Ovary (tissue), 3 donors: ENCODE measurements around the gene PPRC1.

Source experiments
- POLR2A ChIP-seq: fragments of 450-650 bp; IDR thresholded peaks from one replicate; pipeline ENCODE4 v1.6.1; 2017; ENCODE audit warnings: antibody characterized with exemption, mild to moderate bottlenecking, moderate library complexity
- TF ChIP-seq, protein P1 (sequence below), 3 donors: fragments of 450-650 bp in 2 of 3; fragments of 200-600 bp in 1 of 3; IDR thresholded peaks; one replicate each; pipeline versions ENCODE4 v1.5.1 to v1.8.0; 2016 to 2022; ENCODE audit warnings: antibody characterized with exemption in 3 of 3, mild to moderate bottlenecking in 1 of 3
- donor health status: DM: no; HTN: no; CAD: no.

DNA sequence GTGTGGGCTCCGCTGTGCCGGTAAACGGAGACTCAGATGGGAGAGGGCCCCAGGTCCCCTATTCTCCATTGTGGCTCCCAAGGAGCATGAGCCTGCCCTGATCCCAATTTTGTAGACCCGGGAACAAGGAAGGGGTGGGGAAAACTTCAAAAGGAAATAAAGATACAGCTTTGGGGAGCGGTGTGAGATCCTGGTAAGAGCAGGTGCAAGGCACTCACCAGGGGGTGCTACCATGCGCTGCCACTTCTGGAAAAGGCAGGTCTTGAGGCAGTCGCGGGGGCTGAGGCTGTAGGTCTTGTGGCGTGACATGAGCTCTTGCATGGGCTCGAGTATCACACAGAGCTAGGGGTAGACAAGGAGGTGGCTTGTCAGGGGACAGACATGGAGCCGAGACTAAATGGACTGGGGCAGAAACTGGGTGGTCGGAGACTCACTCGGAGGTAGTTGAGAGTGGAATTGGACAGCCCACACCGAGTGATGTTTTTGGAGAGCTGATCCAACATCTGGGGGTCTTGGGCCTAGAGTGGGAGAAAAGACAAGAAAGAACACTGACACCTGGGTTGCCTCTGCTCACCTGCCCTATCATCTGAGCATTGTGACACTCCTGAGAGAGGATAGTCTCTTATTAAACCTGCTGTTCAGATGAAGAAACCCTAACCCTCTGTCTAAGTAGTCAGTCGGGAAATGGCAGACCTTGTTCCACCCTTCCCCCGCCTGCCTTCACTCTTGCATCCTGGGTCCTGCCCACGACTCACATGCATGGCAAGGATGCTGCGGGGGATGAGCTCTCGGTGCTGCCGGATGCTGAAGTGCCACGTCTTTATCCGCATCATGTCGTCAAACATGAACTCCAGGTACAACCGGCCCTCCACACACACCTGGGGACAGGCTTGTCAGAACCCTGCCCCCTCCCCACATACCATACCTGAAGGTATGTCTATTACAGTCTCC, 23.4 kb upstream of the PPRC1 start:
- TF ChIP-seq, protein P1, sequence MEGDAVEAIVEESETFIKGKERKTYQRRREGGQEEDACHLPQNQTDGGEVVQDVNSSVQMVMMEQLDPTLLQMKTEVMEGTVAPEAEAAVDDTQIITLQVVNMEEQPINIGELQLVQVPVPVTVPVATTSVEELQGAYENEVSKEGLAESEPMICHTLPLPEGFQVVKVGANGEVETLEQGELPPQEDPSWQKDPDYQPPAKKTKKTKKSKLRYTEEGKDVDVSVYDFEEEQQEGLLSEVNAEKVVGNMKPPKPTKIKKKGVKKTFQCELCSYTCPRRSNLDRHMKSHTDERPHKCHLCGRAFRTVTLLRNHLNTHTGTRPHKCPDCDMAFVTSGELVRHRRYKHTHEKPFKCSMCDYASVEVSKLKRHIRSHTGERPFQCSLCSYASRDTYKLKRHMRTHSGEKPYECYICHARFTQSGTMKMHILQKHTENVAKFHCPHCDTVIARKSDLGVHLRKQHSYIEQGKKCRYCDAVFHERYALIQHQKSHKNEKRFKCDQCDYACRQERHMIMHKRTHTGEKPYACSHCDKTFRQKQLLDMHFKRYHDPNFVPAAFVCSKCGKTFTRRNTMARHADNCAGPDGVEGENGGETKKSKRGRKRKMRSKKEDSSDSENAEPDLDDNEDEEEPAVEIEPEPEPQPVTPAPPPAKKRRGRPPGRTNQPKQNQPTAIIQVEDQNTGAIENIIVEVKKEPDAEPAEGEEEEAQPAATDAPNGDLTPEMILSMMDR (IDR thresholded peaks at IDR 0.05): no peak
- TF ChIP-seq POLR2A: no peak
